NCI-H2107 treated with DMSO at 0.1 percent for 48 hours (cell line): ENCODE data around the gene RPS6KL1.
A peak's percentile ranks its signal among the peaks of the same experiment; 100 is the strongest.

Experiments
- DNase-seq: peaks from one replicate; lab custom pipeline; 2025; ENCODE audit not compliant: unreplicated experiment; lab: John Stamatoyannopoulos, UW

Gene RPS6KL1

DNA sequence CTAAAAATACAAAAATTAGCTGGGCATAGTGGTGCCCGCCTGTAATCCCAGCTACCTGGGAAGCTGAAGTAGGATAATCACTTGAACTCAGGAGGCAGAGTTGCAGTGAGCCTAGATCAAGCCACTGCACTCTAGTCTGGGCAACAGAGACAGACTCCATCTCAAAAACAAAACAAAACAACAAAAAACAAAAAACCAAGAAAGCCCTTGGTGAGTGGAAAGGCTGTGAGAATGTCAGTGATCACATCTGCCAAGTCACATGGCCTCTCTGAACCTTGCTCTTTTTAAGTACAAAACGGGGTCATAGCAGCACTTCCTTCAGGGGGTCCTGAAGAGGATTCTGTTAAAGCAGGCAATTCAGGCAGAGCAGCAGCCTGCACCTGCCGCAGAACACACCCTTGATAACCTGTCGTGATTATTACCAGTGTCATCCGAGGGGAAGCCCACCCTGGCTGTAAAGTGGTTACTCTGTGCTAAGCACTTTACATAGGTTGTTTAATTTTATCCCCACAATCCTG, 9.6 kb downstream of the RPS6KL1 start:
- DNase-seq, result no peak

DNA sequence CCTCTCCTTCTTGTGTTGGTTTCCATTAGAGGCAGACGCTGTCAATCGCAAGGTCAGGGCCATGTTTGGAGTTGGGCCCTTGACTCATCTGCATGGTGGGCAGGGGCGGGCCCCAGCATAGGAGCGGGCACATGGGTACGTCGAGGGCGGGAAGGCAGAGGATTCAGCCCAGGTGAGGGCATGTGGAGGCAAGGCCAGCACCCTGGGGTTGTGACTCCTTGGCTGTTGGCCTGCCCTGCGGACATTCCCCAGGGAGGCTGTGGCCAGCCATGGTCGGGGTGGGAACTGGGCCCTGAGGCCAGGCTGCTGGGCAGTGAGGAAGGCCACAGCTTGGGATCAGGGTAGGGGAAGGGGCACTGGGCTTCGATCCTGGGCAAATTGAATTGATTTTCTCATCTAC, 10.3 kb downstream of the RPS6KL1 start:
- no peak for DNase-seq

DNA sequence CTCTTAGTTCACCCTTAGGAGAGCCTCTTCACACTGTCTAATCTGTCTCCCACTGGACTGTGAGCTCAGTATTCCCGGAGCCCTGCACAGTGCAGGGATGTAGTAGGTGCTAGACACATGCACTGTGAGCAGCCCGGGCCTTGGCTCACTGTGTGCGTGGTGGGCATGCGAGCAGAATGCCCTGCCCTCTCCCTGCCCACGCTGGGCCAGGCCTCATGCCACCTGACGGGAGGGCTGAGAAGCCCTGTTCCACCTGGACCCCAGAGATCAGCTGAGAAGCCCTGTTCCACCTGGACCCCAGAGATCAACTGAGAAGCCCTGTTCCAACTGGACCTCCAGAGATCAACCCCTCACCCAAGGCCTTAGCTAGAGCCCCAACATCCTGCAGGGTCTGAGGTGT, 10.9 kb downstream of the RPS6KL1 start:
- no peak for DNase-seq

GRCh38 chr14:74911704-74912103, 11.4 kb downstream of the RPS6KL1 start:
- no peak for DNase-seq

DNA sequence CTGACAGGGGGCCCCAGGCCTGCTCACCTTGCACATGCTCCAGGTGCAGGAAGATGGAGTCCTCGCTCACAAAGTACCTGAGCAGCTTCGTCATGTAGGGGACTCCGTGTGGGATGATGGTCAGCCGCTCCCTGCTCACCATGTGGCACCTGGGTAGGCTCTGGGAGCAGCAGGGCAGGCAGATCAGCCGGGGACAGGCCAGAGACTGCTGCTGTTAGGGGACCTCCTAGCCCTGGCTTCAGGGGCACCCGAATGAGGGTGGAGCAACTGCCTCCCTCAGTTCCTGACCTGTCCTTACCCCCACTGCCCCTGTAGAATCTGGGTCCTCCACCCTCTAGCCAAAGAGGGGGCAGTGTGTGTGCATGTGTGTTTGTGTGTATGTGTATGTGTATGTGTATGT, 11.8 kb downstream of the RPS6KL1 start:
- DNase-seq, result no peak

- DNase-seq, result no peak
These were observed 12.5 kb downstream of the RPS6KL1 start for GRCh38 chr14:74910556-74910955.

GRCh38 chr14:74909911-74910310, 13.1 kb downstream of the RPS6KL1 start:
- DNase-seq, result no peak

- no peak for DNase-seq
These were observed 13.6 kb downstream of the RPS6KL1 start for GRCh38 chr14:74909501-74909900.

GRCh38 chr14:74908861-74909341, 14.2 kb downstream of the RPS6KL1 start:
- no peak for DNase-seq

GRCh38 chr14:74907744-74908143, 15.3 kb downstream of the RPS6KL1 start:
- DNase-seq, result no peak

GRCh38 chr14:74906925-74907521, 16.0 kb downstream of the RPS6KL1 start:
- DNase-seq, result no peak

GRCh38 chr14:74905595-74906142, 17.4 kb downstream of the RPS6KL1 start:
- DNase-seq, result peak; percentile 28

- no peak for DNase-seq
These were observed 18.2 kb downstream of the RPS6KL1 start for GRCh38 chr14:74904635-74905503.

- DNase-seq, result no peak
These were observed 19.9 kb downstream of the RPS6KL1 start for GRCh38 chr14:74902941-74903705.

- DNase-seq, result no peak
These were observed 24.4 kb downstream of the RPS6KL1 start for GRCh38 chr14:74898694-74899093.

GRCh38 chr14:74898083-74898482, 25.0 kb downstream of the RPS6KL1 start:
- no peak for DNase-seq

DNA sequence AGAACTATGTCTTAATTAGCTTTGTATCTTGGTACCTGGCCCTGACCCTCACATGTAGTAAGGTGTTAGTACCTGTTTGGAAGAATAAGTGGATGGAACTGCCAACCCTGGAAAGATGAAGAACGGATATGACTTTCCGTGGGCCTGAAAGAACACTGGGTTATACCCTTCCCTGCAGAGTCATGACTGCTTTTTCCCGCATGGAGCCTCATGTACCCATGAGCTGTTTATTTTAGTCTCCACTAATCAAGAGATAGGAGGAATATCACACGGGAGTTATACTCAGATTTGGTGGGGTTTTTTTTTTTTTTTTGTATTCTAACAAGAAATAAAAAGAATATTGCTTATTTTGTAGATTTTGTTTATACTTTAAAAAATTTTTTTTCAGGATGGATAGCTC, 25.4 kb downstream of the RPS6KL1 start:
- DNase-seq, result no peak

DNA sequence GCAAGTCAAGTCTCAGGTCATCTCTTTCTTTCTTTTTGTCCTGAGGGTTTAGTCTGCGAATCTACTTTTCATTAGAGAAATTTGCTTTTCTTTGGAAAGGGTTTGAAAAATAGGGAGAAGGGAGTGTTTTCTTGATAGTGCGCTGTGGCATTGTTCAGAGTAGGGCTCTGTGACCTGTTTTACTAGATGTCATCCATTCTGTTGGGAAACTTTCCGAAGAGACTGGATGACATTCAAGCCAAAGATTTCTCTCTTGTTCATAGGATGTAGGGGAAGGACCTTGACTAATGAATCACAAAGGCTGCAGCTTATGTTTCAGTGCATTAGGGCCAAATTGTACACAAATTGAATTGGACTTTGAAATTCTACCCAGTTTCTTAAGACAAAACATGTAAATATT, 26.7 kb downstream of the RPS6KL1 start:
- no peak for DNase-seq

- DNase-seq, result no peak
These were observed 29.4 kb downstream of the RPS6KL1 start for GRCh38 chr14:74893614-74894091.

- no peak for DNase-seq
These were observed 30.3 kb downstream of the RPS6KL1 start for GRCh38 chr14:74892745-74893144.

DNA sequence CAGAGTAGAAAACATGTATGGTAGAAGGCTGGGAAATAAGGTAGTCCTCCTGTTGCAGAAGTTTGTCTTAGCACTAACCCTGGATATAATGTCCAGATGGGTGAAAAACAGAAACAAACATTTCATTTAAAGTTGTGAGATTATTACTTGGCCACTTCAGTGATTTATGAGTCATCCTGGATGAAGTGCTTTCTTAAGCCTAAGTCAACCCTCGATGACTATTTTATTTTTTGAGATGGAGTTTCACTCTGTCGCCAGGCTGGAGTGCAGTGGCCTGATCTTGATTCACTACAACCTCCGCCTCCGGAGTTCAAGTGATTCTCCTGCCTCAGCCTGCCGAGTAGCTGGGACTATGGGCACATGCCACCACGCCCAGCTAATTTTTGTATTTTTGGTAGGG, 31.2 kb downstream of the RPS6KL1 start:
- DNase-seq, result no peak
